IMR-90 (cell line): Measurements from ENCODE around the gene SKA3.
"Not testable (repeated sequence)": the region's sequence is repeated elsewhere in the genome, so short reads cannot be mapped to it uniquely, and the experiment has no call there.

ENCODE experiments used
- BHLHE40 ChIP-seq: fragments of 150-350 bp; IDR thresholded peaks from 2 replicates; pipeline ENCODE4 v1.6.1; 2016; ENCODE audit warnings: mild to moderate bottlenecking, low read depth, low read length
- CHD1 ChIP-seq: IDR thresholded peaks from 2 replicates; pipeline ENCODE4 v1.6.1; 2012; ENCODE audit warnings: low read depth, low read length, improper control_type of control experiment
- FOS ChIP-seq: fragments of 150-350 bp; IDR thresholded peaks from 2 replicates; pipeline ENCODE4 v1.6.1; 2016; ENCODE audit warnings: low read depth, low read length
- POLR2A ChIP-seq: IDR thresholded peaks from 2 replicates; pipeline ENCODE4 v1.6.1; 2012; ENCODE audit warnings: mild to moderate bottlenecking, low read depth, low read length
- RAD21 ChIP-seq: IDR thresholded peaks from 2 replicates; pipeline ENCODE4 v1.6.1; 2012; ENCODE audit warnings: low read length, improper control_type of control experiment
- RCOR1 ChIP-seq: IDR thresholded peaks from 2 replicates; pipeline ENCODE4 v1.6.1; 2012; ENCODE audit warnings: mild to moderate bottlenecking, low read length, improper control_type of control experiment; ENCODE audit not compliant: insufficient replicate concordance
- RFX5 ChIP-seq: IDR thresholded peaks from 2 replicates; pipeline ENCODE4 v1.8.0; 2012; ENCODE audit warnings: low read depth, mild to moderate bottlenecking, low read length, moderate library complexity
- SMC3 ChIP-seq: fragments of 150-350 bp; IDR thresholded peaks from 2 replicates; pipeline ENCODE4 v1.6.1; 2016; ENCODE audit warnings: low read depth, mild to moderate bottlenecking, antibody characterized with exemption, low read length, moderate library complexity
- TF ChIP-seq, protein P1 (sequence below): conservative IDR thresholded peaks from 2 replicates; pipeline ENCODE4 v1.5.1; 2012; ENCODE audit warnings: mild to moderate bottlenecking, low read depth, low read length, improper control_type of control experiment

DNA sequence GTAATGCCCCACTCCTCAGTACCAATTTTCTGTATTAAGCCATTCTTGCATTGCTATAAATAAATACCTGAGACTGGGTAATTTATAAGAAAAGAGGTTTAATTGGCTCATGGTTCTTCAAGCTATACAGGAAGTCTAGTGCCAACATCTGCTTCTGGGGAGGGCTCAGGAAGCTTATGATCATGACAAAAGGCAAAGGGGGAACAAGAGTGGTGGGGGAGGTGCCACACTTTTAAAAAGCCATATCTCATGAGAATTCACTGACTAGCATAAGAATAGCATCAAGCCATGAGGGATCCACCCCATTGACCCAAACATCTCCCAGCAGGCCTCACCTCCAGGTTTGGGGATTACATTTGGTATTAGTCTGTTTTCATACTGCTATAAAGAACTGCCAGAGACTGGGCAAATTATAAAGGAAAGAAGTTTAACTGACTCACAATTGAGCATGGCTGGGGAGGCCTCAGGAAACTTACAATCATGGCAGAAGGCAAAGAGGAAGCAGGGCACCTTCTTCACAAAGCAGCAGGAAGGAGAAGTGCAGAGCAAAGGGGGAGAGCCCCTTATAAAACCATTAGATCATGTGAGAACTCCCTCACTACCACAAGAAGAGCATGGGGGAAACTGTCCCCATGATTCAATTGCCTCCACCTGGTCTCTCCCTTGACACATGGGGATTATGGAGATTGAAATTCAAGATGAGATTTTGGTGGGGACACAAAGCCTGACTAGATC lies 25.3 kb upstream of the SKA3 start:
- TF ChIP-seq, protein P1, sequence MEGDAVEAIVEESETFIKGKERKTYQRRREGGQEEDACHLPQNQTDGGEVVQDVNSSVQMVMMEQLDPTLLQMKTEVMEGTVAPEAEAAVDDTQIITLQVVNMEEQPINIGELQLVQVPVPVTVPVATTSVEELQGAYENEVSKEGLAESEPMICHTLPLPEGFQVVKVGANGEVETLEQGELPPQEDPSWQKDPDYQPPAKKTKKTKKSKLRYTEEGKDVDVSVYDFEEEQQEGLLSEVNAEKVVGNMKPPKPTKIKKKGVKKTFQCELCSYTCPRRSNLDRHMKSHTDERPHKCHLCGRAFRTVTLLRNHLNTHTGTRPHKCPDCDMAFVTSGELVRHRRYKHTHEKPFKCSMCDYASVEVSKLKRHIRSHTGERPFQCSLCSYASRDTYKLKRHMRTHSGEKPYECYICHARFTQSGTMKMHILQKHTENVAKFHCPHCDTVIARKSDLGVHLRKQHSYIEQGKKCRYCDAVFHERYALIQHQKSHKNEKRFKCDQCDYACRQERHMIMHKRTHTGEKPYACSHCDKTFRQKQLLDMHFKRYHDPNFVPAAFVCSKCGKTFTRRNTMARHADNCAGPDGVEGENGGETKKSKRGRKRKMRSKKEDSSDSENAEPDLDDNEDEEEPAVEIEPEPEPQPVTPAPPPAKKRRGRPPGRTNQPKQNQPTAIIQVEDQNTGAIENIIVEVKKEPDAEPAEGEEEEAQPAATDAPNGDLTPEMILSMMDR, result not testable (repeated sequence)
- TF ChIP-seq POLR2A, SMC3, CHD1, RAD21, BHLHE40, RFX5, RCOR1, FOS: not testable (repeated sequence)
